Skeletal muscle satellite cell (primary cell): ENCODE data around the gene ZNF579.

Experiments
- H3K27me3 ChIP-seq: 2 replicates; pipeline ENCODE4 v1.7.0; 2013; ENCODE audit warnings: low read length; ENCODE audit not compliant: control insufficient read depth, insufficient read depth
- H3K36me3 ChIP-seq: 2 replicates; pipeline ENCODE4 v1.7.0; 2013; ENCODE audit warnings: mild to moderate bottlenecking, control low read depth, low read length; ENCODE audit not compliant: insufficient read depth
- H3K4me1 ChIP-seq: 2 replicates; pipeline ENCODE4 v1.7.0; 2013; ENCODE audit warnings: low read length; ENCODE audit not compliant: control insufficient read depth, insufficient read depth
- H3K4me2 ChIP-seq: 2 replicates; pipeline ENCODE4 v1.7.0; 2013; ENCODE audit warnings: mild to moderate bottlenecking, low read length
- H3K4me3 ChIP-seq: 2 replicates; pipeline ENCODE4 v1.7.0; 2013; ENCODE audit warnings: low read length
- H3K9ac ChIP-seq: 2 replicates; pipeline ENCODE4 v1.7.0; 2013; ENCODE audit warnings: mild to moderate bottlenecking, low read depth, low read length, moderate library complexity
- H3K9me3 ChIP-seq: replicated peaks from 2 replicates; pipeline ENCODE4 v1.7.0; 2013; ENCODE audit warnings: mild to moderate bottlenecking, control low read depth, low read length

Gene ZNF579

DNA sequence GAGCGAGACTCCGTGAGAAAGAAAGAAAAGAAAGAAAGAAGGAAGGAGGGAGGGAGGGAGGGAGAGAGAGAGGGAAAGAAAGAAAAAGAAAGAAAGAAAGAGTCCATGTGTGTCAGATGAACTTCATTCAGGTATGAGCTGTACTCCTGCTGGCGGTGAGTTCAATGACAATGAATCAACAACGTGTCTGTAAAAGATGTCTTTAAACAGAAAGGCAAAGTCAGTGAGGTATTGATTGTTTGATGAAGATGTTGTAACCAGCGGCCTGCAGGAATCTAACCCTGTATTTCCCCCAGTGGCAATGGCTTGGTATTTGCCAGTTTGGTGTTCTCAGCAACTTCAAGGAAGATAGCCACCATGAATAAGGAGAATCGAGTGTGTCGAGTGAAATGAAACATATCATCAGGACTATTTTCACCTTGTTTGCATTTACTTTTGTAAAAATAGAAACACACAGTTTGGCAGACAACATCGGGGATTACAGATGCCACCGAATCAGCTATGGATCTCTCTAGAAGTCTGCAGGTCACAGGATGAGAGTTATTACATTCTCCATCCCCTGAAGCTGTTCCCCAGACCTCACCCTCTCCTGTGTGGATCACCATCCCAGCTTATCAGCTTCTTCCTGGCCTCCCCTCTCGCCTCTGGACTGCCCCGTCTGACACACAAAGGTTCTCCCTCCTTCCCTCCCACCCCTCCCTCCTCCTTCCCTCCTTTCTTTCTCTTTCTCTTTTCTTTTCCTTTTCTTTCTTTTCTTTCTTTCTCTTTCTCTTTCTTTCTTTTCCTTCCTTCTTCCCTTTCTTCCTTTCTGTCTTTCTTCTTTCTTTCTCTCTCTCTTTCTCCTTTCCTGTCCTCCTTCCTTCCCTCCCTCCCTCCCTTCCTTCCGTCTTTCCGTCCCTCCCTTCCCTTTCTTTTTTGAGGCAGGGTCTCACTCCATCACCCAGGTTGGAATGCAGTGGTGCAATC, 27.1 kb downstream of the ZNF579 start:
- Histone ChIP-seq H3K9ac (peak overlapping the region; percentile 44), H3K9me3 (no peaks in the 10 kb centered on the region), H3K4me2 (peak overlapping the region; percentile 48), H3K4me1 (peaks cover 35% of the 10 kb centered on the region), H3K4me3 (no peak overlapping the region), H3K27me3 (no peaks in the 10 kb centered on the region), H3K36me3 (no peaks in the 10 kb centered on the region)

DNA sequence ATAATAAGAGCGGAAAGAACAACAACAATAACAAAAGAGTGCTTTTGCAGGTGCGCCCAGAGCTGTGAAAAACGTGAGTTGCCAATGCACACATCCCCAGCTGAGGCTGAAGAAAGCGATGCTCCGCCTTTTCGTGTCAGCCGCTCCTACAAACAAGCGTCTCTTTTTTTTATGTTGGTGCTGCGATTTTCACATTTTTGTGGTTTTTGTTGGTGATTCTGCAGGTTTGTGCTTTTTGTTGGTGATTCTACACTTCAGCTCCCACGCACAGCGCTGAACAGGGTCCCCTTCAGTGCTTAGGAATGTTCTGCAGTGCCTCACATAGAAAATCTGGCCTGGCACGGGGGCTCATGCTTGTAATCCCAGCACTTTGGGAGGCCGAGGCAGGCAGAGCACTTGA, 28.0 kb downstream of the ZNF579 start:
- Histone ChIP-seq H3K27me3 (no peaks in the 10 kb centered on the region), H3K4me2 (peak overlapping the region; percentile 48), H3K9ac (peak overlapping the region; percentile 46), H3K9me3 (no peaks in the 10 kb centered on the region), H3K36me3 (no peaks in the 10 kb centered on the region), H3K4me3 (no peak overlapping the region), H3K4me1 (peaks cover 43% of the 10 kb centered on the region)

DNA sequence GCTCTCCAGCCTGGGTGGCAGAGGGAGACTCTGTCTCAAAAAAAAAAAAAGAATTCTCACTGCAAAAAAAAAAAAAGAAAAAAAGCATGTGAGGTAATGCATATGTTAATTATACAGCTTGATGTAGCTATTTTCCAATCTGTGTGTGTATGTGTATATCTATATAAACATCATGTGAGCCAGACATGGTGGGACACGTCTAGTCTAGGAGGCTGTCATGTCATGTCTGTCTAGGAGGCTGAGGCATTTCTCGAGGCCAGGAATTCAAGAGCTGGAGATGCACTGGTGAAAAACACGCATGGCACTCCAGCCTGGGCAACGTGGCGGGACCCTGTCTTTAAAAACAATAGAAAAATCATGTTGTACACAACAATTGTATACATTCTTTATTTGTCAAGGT, 28.4 kb downstream of the ZNF579 start:
- peaks cover 48% of the 10 kb centered on the region for H3K4me1 ChIP-seq
- no peaks in the 10 kb centered on the region for H3K36me3 ChIP-seq
- H3K9ac ChIP-seq: peak overlapping the region; percentile 46
- H3K4me3 ChIP-seq: no peak overlapping the region
- peak overlapping the region; percentile 48 for H3K4me2 ChIP-seq
- H3K9me3 ChIP-seq: no peaks in the 10 kb centered on the region
- H3K27me3 ChIP-seq: no peaks in the 10 kb centered on the region

DNA sequence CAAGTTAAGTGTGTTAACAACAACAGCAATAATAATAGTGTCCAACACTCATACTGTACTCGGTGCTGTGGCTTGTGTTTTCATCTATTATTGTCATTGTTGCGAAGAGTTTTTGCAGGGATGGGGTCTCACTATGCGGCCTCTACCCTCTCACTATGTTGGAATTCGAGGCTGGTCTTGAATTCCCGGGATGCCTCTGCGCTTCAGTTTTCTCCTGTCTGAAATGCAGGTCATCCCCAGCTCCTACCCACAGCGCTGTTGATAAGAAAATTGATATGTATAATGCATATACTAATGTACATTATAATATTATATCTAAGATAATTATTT, 30.4 kb downstream of the ZNF579 start:
- Histone ChIP-seq H3K9ac (peak overlapping the region; percentile 88), H3K4me3 (peak overlapping the region; percentile 52), H3K9me3 (no peaks in the 10 kb centered on the region), H3K4me2 (peak overlapping the region; percentile 83), H3K27me3 (no peaks in the 10 kb centered on the region), H3K36me3 (no peaks in the 10 kb centered on the region), H3K4me1 (peaks cover 65% of the 10 kb centered on the region)

DNA sequence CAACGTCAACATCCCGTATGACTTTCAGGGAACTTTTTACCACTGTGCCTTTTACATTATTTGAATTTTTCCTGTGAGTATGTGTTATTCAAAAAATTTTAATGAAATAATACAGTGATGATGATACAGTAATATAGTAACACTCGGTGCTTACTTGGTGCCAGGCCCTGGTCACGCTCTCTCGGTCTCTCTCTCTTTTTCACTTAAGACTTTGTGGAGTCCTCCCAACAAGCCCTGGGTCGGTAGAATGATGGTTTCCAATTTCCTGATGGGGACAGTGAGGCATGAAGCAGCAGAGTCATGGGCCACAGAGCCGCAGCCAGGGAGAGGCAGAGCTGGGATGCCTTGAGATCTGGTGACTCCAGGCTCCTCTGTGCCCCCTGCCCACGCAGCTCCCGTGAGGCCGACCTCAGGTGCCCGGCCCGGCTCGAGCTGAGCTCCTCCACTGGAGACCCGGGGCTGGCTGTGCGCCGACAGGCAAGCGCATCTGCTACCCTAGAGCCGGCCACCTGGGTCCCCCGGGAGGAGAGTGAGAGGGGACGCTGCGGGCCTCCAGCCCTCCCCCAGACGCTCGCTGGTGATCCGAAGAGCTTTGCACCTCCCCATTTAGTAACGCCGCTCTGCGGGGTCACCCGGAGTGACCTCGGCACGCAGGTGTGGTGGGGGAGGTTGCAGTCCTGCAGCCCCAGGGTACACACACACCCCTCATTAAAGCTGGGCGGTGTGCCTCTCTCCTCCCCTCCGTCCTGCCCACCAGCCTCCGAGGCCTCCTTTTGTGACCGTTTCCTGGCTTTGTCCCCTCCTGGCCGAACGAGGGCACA, 30.9 kb downstream of the ZNF579 start:
- H3K27me3 ChIP-seq: no peaks in the 10 kb centered on the region
- H3K36me3 ChIP-seq: no peaks in the 10 kb centered on the region
- H3K4me2 ChIP-seq: peak overlapping the region; percentile 83
- H3K4me3 ChIP-seq: peak overlapping the region; percentile 52
- H3K9me3 ChIP-seq: no peaks in the 10 kb centered on the region
- peaks cover 70% of the 10 kb centered on the region for H3K4me1 ChIP-seq
- H3K9ac ChIP-seq: peak overlapping the region; percentile 88

DNA sequence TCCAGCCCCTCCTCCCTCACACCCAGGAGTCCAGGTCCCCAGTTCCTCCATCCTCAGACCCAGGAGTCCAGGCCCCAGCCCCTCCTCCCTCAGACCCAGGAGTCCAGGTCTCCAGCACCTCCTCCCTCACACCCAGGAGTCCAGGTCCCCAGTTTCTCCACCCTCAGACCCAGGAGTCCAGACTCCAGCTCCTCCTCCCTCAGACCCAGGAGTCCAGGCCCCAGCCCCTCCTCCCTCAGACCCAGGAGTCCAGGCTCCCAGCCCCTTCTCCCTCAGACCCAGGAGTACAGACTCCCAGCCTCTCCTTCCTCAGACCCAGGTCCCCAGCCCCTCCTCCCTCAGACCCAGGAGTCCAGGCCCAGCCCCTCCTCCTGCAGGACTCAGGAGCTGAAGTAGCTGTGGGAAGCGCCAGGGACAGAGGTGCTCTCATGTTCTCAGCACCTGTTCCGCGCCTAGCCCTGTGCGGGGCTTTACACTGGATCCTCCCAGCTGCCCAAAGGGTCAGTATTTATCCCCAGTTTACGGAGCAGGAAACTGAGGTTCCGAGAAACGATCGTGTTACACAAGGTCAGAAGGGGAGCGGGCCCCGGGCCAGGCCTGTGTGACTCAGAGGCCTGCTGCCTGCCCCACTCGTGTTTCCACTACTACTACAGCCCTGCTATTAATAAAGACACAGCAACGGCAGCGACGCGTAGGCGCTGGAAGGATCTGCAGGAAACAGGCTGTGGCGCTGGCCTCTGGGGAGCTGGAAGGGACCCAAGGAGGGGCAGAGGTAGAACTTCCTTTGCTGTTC, 33.6 kb downstream of the ZNF579 start:
- Histone ChIP-seq H3K9me3 (no peaks in the 10 kb centered on the region), H3K9ac (no peak overlapping the region), H3K36me3 (no peaks in the 10 kb centered on the region), H3K4me3 (no peak overlapping the region), H3K27me3 (no peaks in the 10 kb centered on the region), H3K4me2 (peak overlapping the region; percentile 9), H3K4me1 (peaks cover 55% of the 10 kb centered on the region)

DNA sequence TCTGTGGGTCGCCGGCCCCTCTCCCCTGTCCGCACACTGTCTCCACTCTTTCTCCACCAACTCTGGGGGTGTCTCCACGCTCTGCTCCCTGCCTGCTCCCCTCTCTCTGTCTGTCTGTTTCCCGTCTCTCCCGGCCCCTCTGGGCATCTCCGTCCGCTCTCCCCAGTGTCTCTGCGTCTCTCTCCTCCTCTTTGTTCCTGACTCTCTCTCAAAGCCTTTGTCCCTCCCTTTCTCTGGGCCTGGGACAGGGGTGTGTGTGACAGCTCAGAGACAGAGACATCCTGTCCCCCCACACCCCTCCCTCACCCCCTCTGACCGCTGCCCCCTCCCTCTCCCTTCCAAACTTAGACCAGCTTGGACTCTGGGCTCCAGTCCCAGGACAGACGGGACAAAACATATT, 34.6 kb downstream of the ZNF579 start:
- Histone ChIP-seq H3K27me3 (no peaks in the 10 kb centered on the region), H3K9ac (peak overlapping the region; percentile 4), H3K36me3 (no peaks in the 10 kb centered on the region), H3K4me3 (no peak overlapping the region), H3K4me1 (peaks cover 50% of the 10 kb centered on the region), H3K4me2 (no peak overlapping the region), H3K9me3 (no peaks in the 10 kb centered on the region)

DNA sequence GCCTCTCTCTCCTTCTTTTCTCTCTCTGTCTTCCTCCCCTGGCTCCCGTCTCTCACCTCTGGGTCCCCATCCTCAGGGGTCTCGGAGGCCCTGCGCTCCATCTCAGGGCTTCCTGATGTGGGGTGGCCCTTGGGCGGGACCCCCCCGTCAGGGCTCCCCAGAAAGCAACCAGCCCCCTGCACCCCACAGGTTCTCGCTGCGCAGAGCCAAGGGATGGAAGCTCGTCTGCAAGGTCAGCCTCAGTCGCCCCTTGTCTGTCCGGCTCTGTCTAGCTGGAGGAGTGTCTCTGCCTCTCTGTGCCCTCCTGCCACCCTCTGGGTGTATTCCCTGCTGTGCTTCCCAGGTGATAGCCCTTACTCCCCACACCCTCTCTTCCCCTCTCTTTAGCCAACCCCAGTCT, 35.2 kb downstream of the ZNF579 start, which contains the start of gene SBK3:
Gene SBK3, minus strand, starts transcription at position 101 of the 400 bp plus-strand sequence. Its CDS starts 0 bp downstream, at position 101.
- H3K9me3 ChIP-seq: no peaks in the 10 kb centered on the region
- no peak within 1 kb of the TSS for H3K4me3 ChIP-seq
- H3K27me3 ChIP-seq: no peaks in the 10 kb centered on the region
- no peak within 1 kb of the TSS for H3K4me2 ChIP-seq
- no peaks in the 10 kb centered on the region for H3K36me3 ChIP-seq
- peaks cover 50% of the 10 kb centered on the region for H3K4me1 ChIP-seq
- peak within 1 kb of the TSS; percentile 4 for H3K9ac ChIP-seq

DNA sequence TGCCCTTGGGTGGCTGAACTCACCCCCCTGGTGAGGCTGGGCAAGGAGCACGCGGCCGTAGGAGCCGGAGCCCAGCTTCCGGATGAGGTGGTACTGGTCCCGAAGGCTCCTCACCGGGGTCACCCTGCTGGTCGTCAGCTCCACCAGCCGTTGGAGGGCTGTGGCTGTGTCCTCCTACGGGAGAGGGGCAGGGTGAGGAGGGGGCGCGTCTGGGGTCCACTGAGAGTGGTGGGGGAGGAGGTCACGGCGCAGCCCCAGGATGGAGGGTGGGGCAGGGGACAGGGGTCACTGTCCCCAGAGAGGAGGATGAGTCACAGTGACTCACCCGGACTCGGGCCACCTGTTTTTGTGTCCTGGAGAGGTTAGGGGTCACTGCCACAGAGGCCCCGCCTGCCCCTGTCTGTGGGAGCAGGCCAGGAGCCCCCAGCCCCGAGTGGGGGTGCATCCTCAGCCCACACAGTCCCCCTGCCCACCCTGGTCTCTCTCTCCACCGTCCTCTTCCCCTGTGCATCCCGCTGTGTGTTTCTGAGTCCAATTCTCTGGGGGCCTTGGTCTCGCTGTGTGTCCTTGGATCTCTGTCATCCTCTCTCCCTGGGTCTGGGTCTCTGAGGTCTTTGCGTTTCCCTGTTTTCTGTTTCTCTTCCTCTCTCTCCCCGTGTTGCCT, 35.7 kb downstream of the ZNF579 start:
- H3K4me3 ChIP-seq: no peak overlapping the region
- peaks cover 45% of the 10 kb centered on the region for H3K4me1 ChIP-seq
- H3K27me3 ChIP-seq: no peaks in the 10 kb centered on the region
- no peak overlapping the region for H3K4me2 ChIP-seq
- no peaks in the 10 kb centered on the region for H3K9me3 ChIP-seq
- no peak overlapping the region for H3K9ac ChIP-seq
- H3K36me3 ChIP-seq: no peaks in the 10 kb centered on the region

DNA sequence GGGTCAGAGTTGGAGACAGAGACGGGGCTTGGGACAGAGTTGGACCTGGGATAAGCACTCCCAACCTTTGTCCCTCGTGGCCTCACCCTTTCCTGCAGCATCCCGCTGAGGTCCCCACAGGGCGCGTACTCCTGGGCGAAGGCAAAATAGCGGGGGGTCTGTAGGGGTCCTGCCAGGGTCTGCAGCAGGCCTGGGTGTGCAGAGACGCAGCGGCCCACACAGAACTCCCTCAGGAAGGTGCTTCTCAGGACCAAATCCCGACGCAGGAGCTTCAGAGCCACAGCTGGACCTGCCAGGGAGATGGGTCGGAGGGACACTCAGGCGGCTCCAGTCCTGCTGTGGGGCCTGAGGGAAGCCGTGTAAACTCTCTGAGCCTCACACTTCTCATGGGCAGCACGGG, 36.6 kb downstream of the ZNF579 start:
- peaks cover 39% of the 10 kb centered on the region for H3K4me1 ChIP-seq
- no peak overlapping the region for H3K9ac ChIP-seq
- H3K27me3 ChIP-seq: no peaks in the 10 kb centered on the region
- H3K9me3 ChIP-seq: no peaks in the 10 kb centered on the region
- H3K36me3 ChIP-seq: no peaks in the 10 kb centered on the region
- no peak overlapping the region for H3K4me2 ChIP-seq
- H3K4me3 ChIP-seq: no peak overlapping the region
